Gastrocnemius medialis (tissue), 4 donors: ENCODE results near the gene PTPRJ.

ENCODE experiments used
- CTCF ChIP-seq, 5 experiments: fragments of 450-650 bp in 3 of 5; fragments of 200-600 bp in 2 of 5; sonication (generic) in 2 of 5; IDR thresholded peaks in 4 of 5; conservative IDR thresholded peaks in 1 of 5; 1 replicate in 4 of 5; 2 replicates in 1 of 5; pipeline ENCODE4 v1.5.1; 2016 to 2019; ENCODE audit warnings: antibody characterized with exemption in 5 of 5, mild to moderate bottlenecking in 3 of 5, moderate library complexity in 3 of 5
- POLR2A ChIP-seq, 2 donors: fragments of 450-650 bp; IDR thresholded peaks; one replicate each; pipeline ENCODE4 v1.6.1; 2017; ENCODE audit warnings: antibody characterized with exemption in 2 of 2, mild to moderate bottlenecking in 2 of 2, moderate library complexity in 2 of 2

GRCh38 chr11:48033918-48034341, 53.6 kb downstream of the PTPRJ start:
- no peak for TF ChIP-seq CTCF (IDR thresholded peaks at IDR 0.05 in 4 of 5, conservative IDR thresholded peaks at IDR 0.05 in 1 of 5)
- TF ChIP-seq POLR2A (IDR thresholded peaks at IDR 0.05) = no peak
